ENCODE data around the gene PLD4.

Gene PLD4

GRCh38 chr14:104969741-104970230, 45.1 kb downstream of the PLD4 start:
- Histone ChIP-seq H3K9me2 (replicated peaks; ENCODE audit: insufficient read depth, low read length) (no peaks in the 10 kb centered on the region), H3K27me3 (ENCODE audit: low read length) (no peaks in the 10 kb centered on the region), H3K4me3 (ENCODE audit: insufficient read depth, low read length, poor library complexity, severe bottlenecking) (no peak overlapping the region), H3K4me2 (ENCODE audit: low read depth, low read length, poor library complexity, severe bottlenecking) (no peak overlapping the region), H4K20me1 (ENCODE audit: low read depth, low read length) (no peaks in the 10 kb centered on the region), H3K79me2 (ENCODE audit: insufficient read depth, low read length) (no peaks in the 10 kb centered on the region), H3K36me3 (ENCODE audit: low read length) (no peaks in the 10 kb centered on the region), H3K9ac (ENCODE audit: low read length) (no peak overlapping the region), H3K9me3 (ENCODE audit: insufficient read depth, low read length) (no peaks in the 10 kb centered on the region), H3F3A (ENCODE audit: insufficient read depth) (no peaks in the 10 kb centered on the region), H3K27ac (ENCODE audit: low read depth, low read length) (no peak overlapping the region), H2AFZ (ENCODE audit: low read depth, low read length, severe bottlenecking) (no peak overlapping the region)
- TF ChIP-seq CTCF (IDR thresholded peaks at IDR 0.05; ENCODE audit: insufficient read depth, low read length, poor library complexity, severe bottlenecking) (no peak), EZH2phosphoT487 (conservative IDR thresholded peaks at IDR 0.05; ENCODE audit: low read length) (no peak)

- Histone ChIP-seq H3K27ac (ENCODE audit: low read depth, low read length) (no peak overlapping the region), H3K4me3 (ENCODE audit: insufficient read depth, low read length, poor library complexity, severe bottlenecking) (no peak overlapping the region), H3K79me2 (ENCODE audit: insufficient read depth, low read length) (no peaks in the 10 kb centered on the region), H3K9me3 (ENCODE audit: insufficient read depth, low read length) (no peaks in the 10 kb centered on the region), H3K4me2 (ENCODE audit: low read depth, low read length, poor library complexity, severe bottlenecking) (no peak overlapping the region), H2AFZ (ENCODE audit: low read depth, low read length, severe bottlenecking) (no peak overlapping the region), H3K36me3 (ENCODE audit: low read length) (no peaks in the 10 kb centered on the region), H3K27me3 (ENCODE audit: low read length) (no peaks in the 10 kb centered on the region), H4K20me1 (ENCODE audit: low read depth, low read length) (no peaks in the 10 kb centered on the region), H3F3A (ENCODE audit: insufficient read depth) (no peaks in the 10 kb centered on the region), H3K9me2 (replicated peaks; ENCODE audit: insufficient read depth, low read length) (no peaks in the 10 kb centered on the region), H3K9ac (ENCODE audit: low read length) (no peak overlapping the region)
- TF ChIP-seq EZH2phosphoT487 (conservative IDR thresholded peaks at IDR 0.05; ENCODE audit: low read length) (no peak), CTCF (IDR thresholded peaks at IDR 0.05; ENCODE audit: insufficient read depth, low read length, poor library complexity, severe bottlenecking) (no peak)
Observed at GRCh38 chr14:104970231-104971068, 45.8 kb downstream of the PLD4 start.

- H3K79me2 ChIP-seq (ENCODE audit: insufficient read depth, low read length): no peaks in the 10 kb centered on the region
Observed at GRCh38 chr14:104971447-104972240, 47.0 kb downstream of the PLD4 start.

More at GRCh38 chr14:104971447-104972240, 47.0 kb downstream of the PLD4 start:
- Histone ChIP-seq H3F3A (ENCODE audit: insufficient read depth) (no peaks in the 10 kb centered on the region), H3K9me2 (replicated peaks; ENCODE audit: insufficient read depth, low read length) (no peaks in the 10 kb centered on the region), H3K9ac (ENCODE audit: low read length) (no peak overlapping the region), H2AFZ (ENCODE audit: low read depth, low read length, severe bottlenecking) (no peak overlapping the region), H3K4me3 (ENCODE audit: insufficient read depth, low read length, poor library complexity, severe bottlenecking) (no peak overlapping the region), H3K27me3 (ENCODE audit: low read length) (no peaks in the 10 kb centered on the region), H4K20me1 (ENCODE audit: low read depth, low read length) (no peaks in the 10 kb centered on the region), H3K9me3 (ENCODE audit: insufficient read depth, low read length) (no peaks in the 10 kb centered on the region), H3K36me3 (ENCODE audit: low read length) (no peaks in the 10 kb centered on the region), H3K27ac (ENCODE audit: low read depth, low read length) (no peak overlapping the region), H3K4me2 (ENCODE audit: low read depth, low read length, poor library complexity, severe bottlenecking) (no peak overlapping the region)
- TF ChIP-seq EZH2phosphoT487 (conservative IDR thresholded peaks at IDR 0.05; ENCODE audit: low read length): no peak
- TF ChIP-seq CTCF (IDR thresholded peaks at IDR 0.05; ENCODE audit: insufficient read depth, low read length, poor library complexity, severe bottlenecking): no peak
